Heart left ventricle (tissue), 13 donors: ENCODE measurements around the gene MTUS2.

Source experiments
- POLR2A ChIP-seq, 2 donors: fragments of 450-650 bp; IDR thresholded peaks; one replicate each; pipeline ENCODE4 v1.6.1; 2017; ENCODE audit warnings: antibody characterized with exemption in 2 of 2, mild to moderate bottlenecking in 2 of 2, moderate library complexity in 2 of 2
- TF ChIP-seq, protein P1 (sequence below), 12 donors: fragments of 200-600 bp; sonication (generic) in 4 of 12; IDR thresholded peaks; one replicate each; pipeline versions ENCODE4 v1.5.0 to v1.8.0; 2018 to 2022; ENCODE audit warnings: antibody characterized with exemption in 12 of 12, mild to moderate bottlenecking in 5 of 12
- donor health status: ischemic (EF 13 %, LVEDD 7.1; RV severe dilation, severe dysfunction).
- donor health status: DM: no; HTN: yes; CAD: no.
- donor health status: DM: no; HTN: no; CAD: no.
- donor health status: ischemic (EF 25% LVEDD 6.9; RV normal size, moderate dysfunction).
- donor health status: ischemic (EF 25% LVEDD 5.7; RV mildly dilated, moderate dysfunction).
- donor health status: ischemic (EF 35%, LVEDD 5.7; RV mildly dilated, moderate dysfunction).
- donor health status: nonischemic (EF 11% LVEDD 7.7; RV severe dilation, severe dysfunction).
- donor health status: DM: yes; HTN: yes; CAD: no.
- donor health status: PGD.
- donor health status: ischemic (EF 29% LVEDD 5.4; RV normal size, mild dysfunction).
- donor health status: nonischemic (EF 23%, LVEDD 6.1; RV moderate dilation, normal function).

DNA sequence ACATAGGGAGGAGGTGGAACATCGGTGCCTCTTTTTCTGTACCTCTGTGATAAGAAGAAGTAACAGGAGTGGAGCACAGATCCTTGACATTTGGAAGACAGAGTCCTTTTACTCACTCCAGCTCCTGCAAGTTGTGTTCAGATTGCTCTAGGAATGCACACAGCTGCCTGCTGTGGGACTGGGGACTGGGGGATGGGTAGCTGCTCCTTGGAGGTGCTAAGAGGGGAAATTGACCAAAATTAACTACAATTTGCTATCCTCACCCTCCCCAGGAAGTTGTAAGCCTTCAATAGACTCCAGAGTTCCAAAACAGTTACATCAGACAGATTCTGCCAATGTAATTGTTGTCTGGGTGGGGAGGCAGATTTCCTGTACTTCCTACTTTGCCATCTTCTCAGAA lies 317.9 kb downstream of the MTUS2 start:
- TF ChIP-seq, protein P1, sequence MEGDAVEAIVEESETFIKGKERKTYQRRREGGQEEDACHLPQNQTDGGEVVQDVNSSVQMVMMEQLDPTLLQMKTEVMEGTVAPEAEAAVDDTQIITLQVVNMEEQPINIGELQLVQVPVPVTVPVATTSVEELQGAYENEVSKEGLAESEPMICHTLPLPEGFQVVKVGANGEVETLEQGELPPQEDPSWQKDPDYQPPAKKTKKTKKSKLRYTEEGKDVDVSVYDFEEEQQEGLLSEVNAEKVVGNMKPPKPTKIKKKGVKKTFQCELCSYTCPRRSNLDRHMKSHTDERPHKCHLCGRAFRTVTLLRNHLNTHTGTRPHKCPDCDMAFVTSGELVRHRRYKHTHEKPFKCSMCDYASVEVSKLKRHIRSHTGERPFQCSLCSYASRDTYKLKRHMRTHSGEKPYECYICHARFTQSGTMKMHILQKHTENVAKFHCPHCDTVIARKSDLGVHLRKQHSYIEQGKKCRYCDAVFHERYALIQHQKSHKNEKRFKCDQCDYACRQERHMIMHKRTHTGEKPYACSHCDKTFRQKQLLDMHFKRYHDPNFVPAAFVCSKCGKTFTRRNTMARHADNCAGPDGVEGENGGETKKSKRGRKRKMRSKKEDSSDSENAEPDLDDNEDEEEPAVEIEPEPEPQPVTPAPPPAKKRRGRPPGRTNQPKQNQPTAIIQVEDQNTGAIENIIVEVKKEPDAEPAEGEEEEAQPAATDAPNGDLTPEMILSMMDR (IDR thresholded peaks at IDR 0.05): no peak
- no peak for TF ChIP-seq POLR2A (IDR thresholded peaks at IDR 0.05)
